Fibroblast of pulmonary artery (primary cell): ENCODE results near the gene SMIM17.
A peak's percentile ranks its signal among the peaks of the same experiment; 100 is the strongest.
"Not testable (repeated sequence)": the region's sequence is repeated elsewhere in the genome, so short reads cannot be mapped to it uniquely, and the experiment has no call there.

ENCODE experiments used
- DNase-seq: peaks from one replicate; pipeline ENCODE4 v3.0.0-alpha.2; 2010; ENCODE audit warnings: low read depth
- H3K4me3 ChIP-seq: replicated peaks from 2 replicates; pipeline ENCODE4 v1.5.1; 2011; ENCODE audit warnings: low read depth, mild to moderate bottlenecking, control low read depth, low read length, moderate library complexity
- CTCF ChIP-seq: IDR thresholded peaks from 2 replicates; pipeline ENCODE4 v1.5.1; 2011; ENCODE audit warnings: mild to moderate bottlenecking, control low read depth, low read length, inconsistent platforms; ENCODE audit errors: missing control alignments

Gene SMIM17

GRCh38 chr19:56667311-56667870 is 24.4 kb downstream of the SMIM17 start:
- no peak for DNase-seq
- no peak for TF ChIP-seq CTCF
- H3K4me3 ChIP-seq, result no peak overlapping the region

GRCh38 chr19:56668676-56669075 is 25.7 kb downstream of the SMIM17 start:
- H3K4me3 ChIP-seq, result no peak overlapping the region
- DNase-seq, result no peak
- no peak for TF ChIP-seq CTCF

- no peak for DNase-seq
- TF ChIP-seq CTCF, result no peak
- H3K4me3 ChIP-seq, result no peak overlapping the region
These were observed 27.5 kb downstream of the SMIM17 start for GRCh38 chr19:56670401-56670960.

- no peak for DNase-seq
- TF ChIP-seq CTCF, result no peak
- peak overlapping the region; percentile 7 for H3K4me3 ChIP-seq
These were observed 28.1 kb downstream of the SMIM17 start for GRCh38 chr19:56670961-56671612.

GRCh38 chr19:56671613-56671994 is 28.6 kb downstream of the SMIM17 start, which contains the start of gene ZNF835:
TSS of gene ZNF835 (minus strand) at chr19:56671757. CDS start at chr19:56665198, 6,559 bp downstream.
- TF ChIP-seq CTCF, result no peak
- peak within 1 kb of the TSS; percentile 7 for H3K4me3 ChIP-seq
- peak; percentile 22 for DNase-seq

- DNase-seq, H3K4me3 ChIP-seq: not testable (repeated sequence)
These were observed 29.7 kb downstream of the SMIM17 start for GRCh38 chr19:56672610-56673009.

- no peak for TF ChIP-seq CTCF
- H3K4me3 ChIP-seq, result no peak overlapping the region
- DNase-seq, result no peak
These were observed 35.2 kb downstream of the SMIM17 start for GRCh38 chr19:56678205-56678604.
